DMS53 treated with DMSO at 0.1 percent for 48 hours (cell line): Measurements from ENCODE around the gene TNS3.

Experiments
- DNase-seq: peaks from one replicate; lab custom pipeline; 2025; ENCODE audit not compliant: unreplicated experiment; lab: John Stamatoyannopoulos, UW

TNS3 gene

GRCh38 chr7:47247132-47247531, 334.8 kb downstream of the TNS3 start:
- DNase-seq = no peak

GRCh38 chr7:47244692-47245091, 337.2 kb downstream of the TNS3 start:
- DNase-seq = no peak

GRCh38 chr7:47241112-47242065, 340.5 kb downstream of the TNS3 start:
- no peak for DNase-seq

- DNase-seq = no peak
These were observed 341.9 kb downstream of the TNS3 start for GRCh38 chr7:47239931-47240421.

- DNase-seq = no peak
These were observed 342.9 kb downstream of the TNS3 start for GRCh38 chr7:47239034-47239433.

- no peak for DNase-seq
These were observed 345.3 kb downstream of the TNS3 start for GRCh38 chr7:47236480-47237129.

GRCh38 chr7:47233996-47234395, 347.9 kb downstream of the TNS3 start:
- DNase-seq = no peak

GRCh38 chr7:47232751-47233412, 349.0 kb downstream of the TNS3 start:
- DNase-seq = no peak

GRCh38 chr7:47231627-47232026, 350.3 kb downstream of the TNS3 start:
- DNase-seq = no peak

- DNase-seq = no peak
These were observed 350.9 kb downstream of the TNS3 start for GRCh38 chr7:47231032-47231431.

- no peak for DNase-seq
These were observed 353.4 kb downstream of the TNS3 start for GRCh38 chr7:47228386-47229014.

GRCh38 chr7:47227762-47228177, 354.1 kb downstream of the TNS3 start:
- no peak for DNase-seq

GRCh38 chr7:47226696-47227095, 355.2 kb downstream of the TNS3 start:
- no peak for DNase-seq

- DNase-seq = no peak
These were observed 356.4 kb downstream of the TNS3 start for GRCh38 chr7:47225387-47226131.
